GM18507 (cell line): ENCODE data around the gene CLCA4.

ENCODE experiments used
- DNase-seq: peaks from one replicate; pipeline ENCODE4 v3.0.0; 2011; ENCODE audit warnings: low read depth; ENCODE audit not compliant: insufficient read length; ENCODE audit errors: extremely low spot score
- FAIRE-seq: peaks from 2 replicates; lab custom pipeline; 2011; peaks lifted over from hg19 to GRCh38; lab: Jason Lieb, UNC

Gene CLCA4

GRCh38 chr1:86522240-86522639, 24.6 kb upstream of the CLCA4 start:
- DNase-seq: no peak
- no peak for FAIRE-seq

GRCh38 chr1:86523670-86524354, 23.1 kb upstream of the CLCA4 start:
- no peak for FAIRE-seq
- no peak for DNase-seq

GRCh38 chr1:86527306-86527705, 19.6 kb upstream of the CLCA4 start:
- FAIRE-seq (no peak), DNase-seq (no peak)

- DNase-seq (no peak), FAIRE-seq (no peak)
These were observed 16.6 kb upstream of the CLCA4 start for GRCh38 chr1:86530211-86530845.

- DNase-seq (no peak), FAIRE-seq (no peak)
These were observed 8.8 kb upstream of the CLCA4 start for GRCh38 chr1:86537928-86538695.

- DNase-seq (no peak), FAIRE-seq (no peak)
These were observed 8.1 kb upstream of the CLCA4 start for GRCh38 chr1:86538775-86539174.

- no peak for FAIRE-seq
These were observed 5.0 kb upstream of the CLCA4 start for GRCh38 chr1:86541859-86542258.

GRCh38 chr1:86542631-86543030, 4.2 kb upstream of the CLCA4 start:
- DNase-seq: no peak
- FAIRE-seq: no peak

More at GRCh38 chr1:86541859-86542258, 5.0 kb upstream of the CLCA4 start:
- DNase-seq: no peak

- FAIRE-seq: no peak
These were observed 2.0 kb downstream of the CLCA4 start for GRCh38 chr1:86548839-86549238.

GRCh38 chr1:86551305-86551704, 4.4 kb downstream of the CLCA4 start:
- FAIRE-seq (no peak), DNase-seq (no peak)

More at GRCh38 chr1:86548839-86549238, 2.0 kb downstream of the CLCA4 start:
- no peak for DNase-seq

GRCh38 chr1:86552376-86552775, 5.5 kb downstream of the CLCA4 start:
- no peak for FAIRE-seq
- no peak for DNase-seq

GRCh38 chr1:86557739-86558138, 10.9 kb downstream of the CLCA4 start:
- no peak for DNase-seq
- FAIRE-seq: no peak

- DNase-seq (no peak), FAIRE-seq (no peak)
These were observed 17.0 kb downstream of the CLCA4 start for GRCh38 chr1:86563849-86564248.

GRCh38 chr1:86567341-86567740, 20.5 kb downstream of the CLCA4 start:
- DNase-seq (no peak), FAIRE-seq (no peak)

GRCh38 chr1:86567878-86568277, 21.0 kb downstream of the CLCA4 start:
- DNase-seq (no peak), FAIRE-seq (no peak)

- DNase-seq (no peak), FAIRE-seq (no peak)
These were observed 27.0 kb downstream of the CLCA4 start for GRCh38 chr1:86573763-86574484.

GRCh38 chr1:86581231-86581630, 34.4 kb downstream of the CLCA4 start:
- FAIRE-seq (no peak), DNase-seq (no peak)

- DNase-seq (no peak), FAIRE-seq (no peak)
These were observed 35.3 kb downstream of the CLCA4 start for GRCh38 chr1:86582161-86582560.

- FAIRE-seq (no peak), DNase-seq (no peak)
These were observed 36.2 kb downstream of the CLCA4 start for GRCh38 chr1:86583032-86583431.

GRCh38 chr1:86583593-86583992, 36.7 kb downstream of the CLCA4 start:
- no peak for DNase-seq
- FAIRE-seq: no peak
